A549 (cell line): ENCODE measurements around the gene APOM.

Experiments
- CHD2 ChIP-seq: fragments of 150-350 bp; IDR thresholded peaks from 2 replicates; pipeline ENCODE4 v1.6.1; 2014; ENCODE audit warnings: low read length; ENCODE audit not compliant: partially characterized antibody
- CHD4 ChIP-seq: fragments of 200-600 bp; sonication (generic); IDR thresholded peaks from 2 replicates; pipeline ENCODE4 v1.6.1; 2016; ENCODE audit warnings: antibody characterized with exemption, mild to moderate bottlenecking, borderline replicate concordance
- CTCF ChIP-seq: fragments of >200 bp; sonication (Bioruptor Twin); formaldehyde crosslinking; IDR thresholded peaks from 3 replicates; pipeline ENCODE4 v1.5.1; 2016
- GATA3 ChIP-seq: IDR thresholded peaks from 2 replicates; pipeline ENCODE4 v1.6.1; 2012; ENCODE audit warnings: borderline replicate concordance
- HES2 ChIP-seq: fragments of >200 bp; sonication (Bioruptor Twin); formaldehyde crosslinking; IDR thresholded peaks from 2 replicates; pipeline ENCODE4 v1.6.1; 2016
- HMGXB4 ChIP-seq: fragments of 250-450 bp; sonication (Bioruptor Pico); IDR thresholded peaks from 2 replicates; pipeline ENCODE4 v1.5.0; 2021; ENCODE audit warnings: mild to moderate bottlenecking, moderate library complexity, borderline replicate concordance
- HOXA7 ChIP-seq: fragments of 250-450 bp; sonication (Bioruptor Pico); IDR thresholded peaks from 2 replicates; pipeline ENCODE4 v1.5.0; 2020; ENCODE audit warnings: mild to moderate bottlenecking, moderate library complexity
- JUNB ChIP-seq: fragments of >200 bp; sonication (Bioruptor Twin); formaldehyde crosslinking; IDR thresholded peaks from 2 replicates; pipeline ENCODE4 v1.6.1; 2016
- MAZ ChIP-seq: fragments of 150-350 bp; IDR thresholded peaks from 2 replicates; pipeline ENCODE4 v1.6.1; 2014; ENCODE audit warnings: antibody characterized with exemption, low read depth, low read length, borderline replicate concordance
- PHF8 ChIP-seq: fragments of 200-600 bp; sonication (generic); IDR thresholded peaks from 2 replicates; pipeline ENCODE4 v1.6.1; 2016; ENCODE audit warnings: low read depth, mild to moderate bottlenecking, antibody characterized with exemption, moderate library complexity, borderline replicate concordance
- POLR2A ChIP-seq: IDR thresholded peaks from 2 replicates; pipeline ENCODE4 v1.6.1; 2012; ENCODE audit warnings: mild to moderate bottlenecking, low read length
- RAD21 ChIP-seq, 2 experiments: fragments of >200 bp in 1 of 2; sonication (Bioruptor Twin) in 1 of 2; formaldehyde crosslinking in 1 of 2; IDR thresholded peaks in 1 of 2; conservative IDR thresholded peaks in 1 of 2; 2 replicates in 1 of 2; 3 replicates in 1 of 2; pipeline ENCODE4 v1.6.1; 2012 to 2018; ENCODE audit warnings: inconsistent platforms in 1 of 2
- SREBF2 ChIP-seq: fragments of 450-650 bp; IDR thresholded peaks from 2 replicates; pipeline ENCODE4 v1.6.1; 2014; ENCODE audit warnings: mild to moderate bottlenecking, moderate library complexity
- TF ChIP-seq, protein P1 (sequence below): fragments of 200-600 bp; sonication (generic); IDR thresholded peaks from 2 replicates; pipeline ENCODE4 v1.6.1; 2016; ENCODE audit warnings: antibody characterized with exemption, mild to moderate bottlenecking, moderate library complexity

- TF ChIP-seq CTCF = no peak
- TF ChIP-seq GATA3 = no peak
- TF ChIP-seq PHF8 = no peak
- TF ChIP-seq RAD21 (conservative IDR thresholded peaks at IDR 0.05 in 1 of 2, IDR thresholded peaks at IDR 0.05 in 1 of 2) = no peak
- TF ChIP-seq HES2 = no peak
- no peak for TF ChIP-seq HOXA7
- TF ChIP-seq CHD2 = no peak
- TF ChIP-seq HMGXB4 (CRISPR knock-in tag) = no peak
- TF ChIP-seq CHD4 = no peak
- TF ChIP-seq SREBF2 = no peak
- TF ChIP-seq, protein P1, sequence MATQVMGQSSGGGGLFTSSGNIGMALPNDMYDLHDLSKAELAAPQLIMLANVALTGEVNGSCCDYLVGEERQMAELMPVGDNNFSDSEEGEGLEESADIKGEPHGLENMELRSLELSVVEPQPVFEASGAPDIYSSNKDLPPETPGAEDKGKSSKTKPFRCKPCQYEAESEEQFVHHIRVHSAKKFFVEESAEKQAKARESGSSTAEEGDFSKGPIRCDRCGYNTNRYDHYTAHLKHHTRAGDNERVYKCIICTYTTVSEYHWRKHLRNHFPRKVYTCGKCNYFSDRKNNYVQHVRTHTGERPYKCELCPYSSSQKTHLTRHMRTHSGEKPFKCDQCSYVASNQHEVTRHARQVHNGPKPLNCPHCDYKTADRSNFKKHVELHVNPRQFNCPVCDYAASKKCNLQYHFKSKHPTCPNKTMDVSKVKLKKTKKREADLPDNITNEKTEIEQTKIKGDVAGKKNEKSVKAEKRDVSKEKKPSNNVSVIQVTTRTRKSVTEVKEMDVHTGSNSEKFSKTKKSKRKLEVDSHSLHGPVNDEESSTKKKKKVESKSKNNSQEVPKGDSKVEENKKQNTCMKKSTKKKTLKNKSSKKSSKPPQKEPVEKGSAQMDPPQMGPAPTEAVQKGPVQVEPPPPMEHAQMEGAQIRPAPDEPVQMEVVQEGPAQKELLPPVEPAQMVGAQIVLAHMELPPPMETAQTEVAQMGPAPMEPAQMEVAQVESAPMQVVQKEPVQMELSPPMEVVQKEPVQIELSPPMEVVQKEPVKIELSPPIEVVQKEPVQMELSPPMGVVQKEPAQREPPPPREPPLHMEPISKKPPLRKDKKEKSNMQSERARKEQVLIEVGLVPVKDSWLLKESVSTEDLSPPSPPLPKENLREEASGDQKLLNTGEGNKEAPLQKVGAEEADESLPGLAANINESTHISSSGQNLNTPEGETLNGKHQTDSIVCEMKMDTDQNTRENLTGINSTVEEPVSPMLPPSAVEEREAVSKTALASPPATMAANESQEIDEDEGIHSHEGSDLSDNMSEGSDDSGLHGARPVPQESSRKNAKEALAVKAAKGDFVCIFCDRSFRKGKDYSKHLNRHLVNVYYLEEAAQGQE = no peak
- TF ChIP-seq POLR2A = no peak
- TF ChIP-seq JUNB = no peak
- no peak for TF ChIP-seq MAZ
Measured at GRCh38 chr6:31651602-31652191, 4.0 kb upstream of the APOM start.
